DMS53 treated with DMSO at 0.1 percent for 48 hours (cell line): ENCODE measurements around the gene THOC2.
"Not testable (repeated sequence)": the region's sequence is repeated elsewhere in the genome, so short reads cannot be mapped to it uniquely, and the experiment has no call there.

Source experiments
- DNase-seq: peaks from one replicate; lab custom pipeline; 2025; ENCODE audit not compliant: unreplicated experiment; lab: John Stamatoyannopoulos, UW

Gene THOC2

DNA sequence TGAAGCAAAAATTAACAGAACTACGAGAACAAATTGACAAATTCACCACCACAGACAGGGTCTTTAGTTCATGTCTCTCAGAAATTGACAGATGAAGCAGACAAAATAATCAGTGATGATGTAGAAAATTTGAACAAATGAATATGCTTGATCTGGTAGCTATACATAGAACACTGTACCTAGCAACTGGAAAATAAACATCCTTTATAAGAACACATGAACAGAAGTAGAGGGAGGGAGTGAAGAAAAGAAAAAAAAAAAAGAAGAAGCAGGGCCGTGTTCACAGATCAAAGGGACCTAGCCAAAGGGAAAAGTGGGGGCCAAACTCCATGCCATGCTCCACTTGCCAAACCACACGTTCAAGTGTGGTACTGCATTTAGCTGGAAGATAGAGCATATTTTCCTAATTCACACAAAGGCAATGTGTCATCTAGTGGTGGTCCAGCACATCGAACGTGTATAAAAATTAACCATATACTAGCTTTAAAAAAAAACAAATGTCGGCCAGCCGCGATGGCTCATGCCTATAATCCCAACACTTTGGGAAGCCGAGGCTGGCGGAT lies 5.6 kb upstream of the THOC2 start:
- DNase-seq: no peak

DNA sequence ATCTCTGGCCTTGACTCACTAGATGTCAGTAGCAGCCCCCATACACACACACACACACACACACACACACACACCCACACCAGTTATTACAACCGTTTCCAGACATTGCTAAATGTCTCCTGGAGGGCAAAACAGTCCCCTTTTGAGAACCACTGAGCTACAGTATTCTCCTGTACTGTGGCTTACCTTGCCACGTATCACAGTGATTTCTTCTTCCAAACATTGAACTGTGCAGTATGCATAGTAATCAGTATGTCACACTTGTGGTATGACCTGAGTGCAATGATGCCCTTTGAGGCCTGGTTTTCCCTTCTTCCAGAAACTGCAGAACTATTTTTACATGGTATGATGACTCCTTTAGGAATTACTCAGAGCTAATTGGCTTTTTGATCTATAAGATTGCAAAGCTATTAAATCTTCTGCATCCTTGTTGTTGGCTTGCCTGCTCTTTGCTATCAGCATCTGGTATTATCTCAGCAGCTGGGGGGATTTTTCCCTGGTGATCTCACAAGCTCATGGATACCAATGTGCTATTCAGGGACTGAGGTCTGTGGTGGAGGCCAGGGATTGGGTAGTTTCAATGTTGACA lies 3.6 kb upstream of the THOC2 start:
- no peak for DNase-seq

DNA sequence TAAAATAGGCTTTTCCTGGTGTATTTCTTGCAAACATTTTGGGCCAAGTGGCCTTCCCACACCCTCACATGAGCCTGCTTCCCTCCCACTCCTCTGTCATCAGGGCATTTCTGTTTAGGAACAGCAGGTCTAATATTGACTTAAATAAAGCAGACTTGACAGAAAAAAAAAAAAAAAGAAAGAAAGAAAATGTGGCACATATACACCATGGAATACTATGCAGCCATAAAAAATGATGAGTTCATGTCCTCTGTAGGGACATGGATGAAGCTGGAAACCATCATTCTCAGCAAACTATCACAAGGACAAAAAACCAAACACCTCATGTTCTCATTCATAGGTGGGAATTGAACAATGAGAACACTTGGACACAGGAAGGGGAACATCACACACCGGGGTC lies 2.3 kb upstream of the THOC2 start:
- DNase-seq: not testable (repeated sequence)

DNA sequence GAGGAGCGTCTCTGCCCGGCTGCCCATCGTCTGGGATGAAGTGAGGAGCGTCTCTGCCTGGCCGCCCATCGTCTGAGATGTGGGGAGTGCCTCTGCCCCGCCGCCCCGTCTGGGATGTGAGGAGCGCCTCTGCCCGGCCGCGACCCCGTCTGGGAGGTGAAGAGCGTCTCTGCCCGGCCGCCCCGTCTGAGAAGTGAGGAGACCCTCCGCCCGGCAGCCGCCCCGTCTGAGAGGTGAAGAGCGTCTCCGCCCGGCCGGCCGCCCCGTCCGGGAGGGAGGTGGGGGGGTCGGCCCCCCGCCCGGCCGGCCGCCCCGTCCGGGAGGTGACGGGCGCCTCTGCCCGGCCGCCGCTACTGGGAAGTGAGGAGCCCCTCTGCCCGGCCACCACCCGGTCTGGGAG lies 1.2 kb upstream of the THOC2 start:
- not testable (repeated sequence) for DNase-seq

DNA sequence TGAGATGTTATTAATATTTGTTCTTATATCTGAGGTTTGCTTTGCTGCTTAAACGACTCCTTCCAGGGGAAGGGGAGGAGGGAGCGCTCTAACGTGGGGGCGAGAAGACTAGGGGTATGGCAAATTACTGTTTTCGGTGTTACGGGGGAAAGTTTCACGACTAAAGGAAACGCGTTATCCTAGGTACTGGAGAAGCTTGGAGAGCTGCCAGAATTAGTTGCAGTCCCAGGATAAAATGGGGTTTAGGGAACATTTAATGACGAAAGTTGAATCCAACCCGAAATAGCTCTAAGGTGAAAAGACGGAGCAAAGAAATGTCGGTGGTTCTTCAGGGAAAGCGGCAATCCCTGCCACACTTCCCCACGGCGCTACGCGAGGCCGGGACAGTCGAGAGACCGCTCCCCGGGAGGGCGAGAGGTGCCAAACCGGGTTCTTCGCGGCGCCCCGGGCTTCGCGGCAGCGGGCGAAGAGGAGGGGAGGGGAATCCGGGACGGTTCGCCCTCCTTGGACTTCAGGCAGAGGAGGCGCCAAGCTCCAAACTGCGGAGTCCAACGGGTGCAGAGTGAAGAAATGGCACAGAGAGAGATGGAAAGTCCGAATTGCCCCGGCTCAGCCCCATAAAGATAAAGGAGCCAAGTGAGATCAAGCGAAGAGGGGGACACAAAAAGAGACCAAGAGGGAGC lies 724 bp downstream of the THOC2 start:
- no peak for DNase-seq

DNA sequence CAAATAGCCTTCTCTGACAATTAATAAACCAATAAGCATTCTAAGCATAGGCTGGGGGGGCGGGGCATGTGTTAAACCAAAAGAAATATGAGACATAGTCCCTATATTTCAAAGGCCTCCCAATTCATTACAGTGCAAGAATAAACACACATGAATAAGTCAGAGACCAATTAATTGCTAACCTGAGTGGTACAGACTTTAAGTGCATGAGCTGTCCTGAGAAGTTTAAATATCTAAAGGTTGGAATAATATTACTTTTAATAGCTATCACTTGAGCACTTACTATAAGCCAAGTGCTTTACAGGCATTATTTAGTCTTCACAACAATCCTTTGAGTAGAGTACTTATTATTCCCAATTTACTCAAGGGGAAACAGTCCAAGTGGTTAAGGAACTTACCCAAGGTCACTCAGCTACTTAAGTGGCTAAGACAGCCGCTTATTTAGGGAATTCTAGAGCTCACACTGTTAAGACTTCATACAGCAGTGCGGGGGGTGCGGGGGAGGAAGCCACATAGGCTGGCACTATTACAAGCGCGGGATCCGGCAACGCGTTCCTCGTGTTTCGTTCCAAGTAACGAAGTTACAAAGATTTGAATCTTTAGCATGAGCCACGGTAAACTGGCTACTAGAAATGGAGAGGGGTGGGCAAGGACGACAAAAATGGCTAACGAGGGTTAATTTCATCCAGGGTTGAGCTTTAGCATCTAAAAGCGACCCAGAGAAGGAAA lies 1.4 kb downstream of the THOC2 start:
- DNase-seq: no peak

DNA sequence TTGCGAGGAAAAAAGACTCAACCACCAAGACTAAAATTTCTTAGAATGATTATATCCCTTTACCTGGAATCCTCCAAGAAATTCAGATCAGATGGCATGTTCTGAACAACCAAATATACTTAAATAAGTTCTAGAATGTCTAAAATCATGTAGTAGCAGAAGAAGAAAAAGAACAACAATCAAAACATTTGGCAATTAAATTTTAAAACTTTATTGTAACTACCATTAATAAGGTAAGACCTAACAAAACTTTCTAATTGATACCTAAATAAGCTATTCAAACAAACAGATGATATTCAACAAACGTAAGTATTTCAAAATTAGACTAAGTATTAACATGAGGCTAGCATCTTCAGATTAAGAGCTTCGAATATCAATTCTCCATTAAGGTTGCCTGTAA lies 4.3 kb downstream of the THOC2 start:
- no peak for DNase-seq

DNA sequence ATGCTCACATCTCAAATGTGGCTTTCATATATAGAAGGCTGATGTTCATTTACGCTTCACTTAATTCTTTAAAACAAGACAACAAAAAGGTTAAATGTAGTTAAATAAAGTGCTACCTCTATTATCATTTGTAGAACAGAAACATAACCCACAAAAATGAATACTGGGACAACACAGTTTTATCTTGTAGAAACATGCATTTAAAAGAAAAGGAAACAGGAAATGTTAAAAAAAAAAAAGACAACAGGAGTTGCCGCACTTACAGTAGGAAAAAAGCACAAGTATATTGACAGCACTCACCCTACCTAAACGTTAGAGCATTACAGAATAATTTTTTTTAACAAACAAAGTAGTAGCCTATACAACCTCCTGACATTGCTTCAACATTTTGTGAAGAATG lies 4.8 kb downstream of the THOC2 start:
- no peak for DNase-seq

DNA sequence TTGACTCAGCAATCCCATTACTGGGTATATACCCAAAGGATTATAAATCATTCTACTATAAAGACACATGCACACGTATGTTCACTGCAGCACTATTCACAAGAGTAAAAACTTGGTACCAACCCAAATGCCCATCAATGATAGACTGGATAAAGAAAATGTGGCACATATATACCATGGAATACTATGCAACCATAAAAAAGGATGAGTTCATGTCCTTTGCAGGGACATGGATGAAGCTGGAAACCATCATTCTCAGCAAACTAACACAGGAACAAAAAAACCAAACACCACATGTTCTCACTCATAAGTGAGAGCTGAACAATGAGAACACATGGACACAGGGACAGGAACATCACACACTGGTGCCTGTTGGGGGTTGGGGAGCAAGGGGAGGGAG lies 10.7 kb downstream of the THOC2 start:
- not testable (repeated sequence) for DNase-seq

DNA sequence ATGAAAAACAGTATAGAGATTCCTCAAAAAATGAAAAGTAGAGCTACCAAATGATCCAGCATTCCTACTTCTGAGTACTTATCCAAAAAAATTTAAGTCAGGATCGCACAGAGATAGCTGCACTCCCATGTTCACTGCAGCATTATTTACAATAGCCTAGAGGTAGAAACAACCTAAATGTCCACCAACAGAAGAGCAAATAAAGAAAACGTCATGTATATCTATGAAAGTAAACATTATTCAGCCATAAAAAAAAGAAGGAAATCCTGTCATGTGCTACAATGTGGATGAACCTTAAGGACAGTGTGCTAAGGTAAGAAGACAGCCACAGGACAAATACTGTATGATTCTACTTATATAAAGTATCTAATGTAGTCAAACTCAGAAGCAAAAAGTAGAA lies 12.4 kb downstream of the THOC2 start:
- peak; percentile 59 for DNase-seq

DNA sequence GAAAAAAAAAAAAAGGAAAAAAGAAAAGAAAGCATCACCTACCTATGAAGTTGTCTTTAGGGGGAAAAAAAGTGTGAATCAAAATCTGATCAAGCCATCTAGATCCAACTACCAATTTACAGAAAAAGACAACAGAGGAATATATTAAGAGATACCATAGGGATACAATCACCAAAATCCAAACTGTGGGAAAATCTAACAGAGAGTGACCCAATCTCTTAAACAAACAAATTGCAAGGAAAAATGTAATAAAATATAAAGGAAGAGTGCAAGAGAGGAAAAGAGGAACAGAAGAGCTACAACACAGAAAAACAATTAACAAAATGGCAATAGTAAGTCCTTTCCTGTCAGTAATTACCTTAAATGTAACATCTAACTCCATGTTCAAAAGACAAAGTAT lies 19.0 kb downstream of the THOC2 start:
- DNase-seq: no peak

DNA sequence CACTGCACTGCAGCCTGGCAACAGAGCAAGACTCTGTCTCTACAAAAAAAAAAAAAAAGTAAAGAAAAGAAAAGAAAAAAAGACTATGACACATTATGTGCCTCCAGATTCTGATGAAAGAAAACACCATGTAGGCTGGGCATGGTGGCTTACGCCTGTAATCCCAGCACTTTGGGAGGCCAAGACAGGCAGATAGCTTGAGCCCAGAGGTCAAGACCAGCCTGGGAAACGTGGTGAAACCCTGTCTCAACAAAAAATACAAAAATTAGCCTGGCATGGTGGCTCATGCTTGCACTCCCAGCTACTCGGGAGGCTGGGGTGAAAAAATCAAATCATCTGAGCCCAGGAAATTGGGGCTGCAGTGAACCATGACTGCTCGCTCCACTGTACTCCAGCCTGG lies 19.4 kb downstream of the THOC2 start:
- no peak for DNase-seq

DNA sequence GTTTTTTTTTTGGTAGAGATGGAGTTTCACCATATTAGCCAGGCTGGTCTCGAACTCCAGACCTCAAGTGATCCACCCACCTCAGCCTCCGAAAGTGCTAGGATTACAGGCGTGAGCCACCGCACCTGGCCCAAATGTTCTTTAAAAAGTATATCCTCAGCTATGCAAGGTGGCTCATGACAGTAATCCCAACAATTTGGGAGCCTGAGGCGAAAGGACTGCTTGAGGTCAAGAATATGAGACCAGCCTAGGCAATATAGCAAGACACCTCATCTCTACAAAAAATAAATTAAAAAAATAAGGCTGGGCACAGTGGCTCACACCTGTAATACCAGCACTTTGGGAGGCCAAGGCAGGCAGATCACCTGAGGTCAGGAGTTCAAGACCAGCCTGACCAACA lies 21.7 kb downstream of the THOC2 start:
- DNase-seq: not testable (repeated sequence)

DNA sequence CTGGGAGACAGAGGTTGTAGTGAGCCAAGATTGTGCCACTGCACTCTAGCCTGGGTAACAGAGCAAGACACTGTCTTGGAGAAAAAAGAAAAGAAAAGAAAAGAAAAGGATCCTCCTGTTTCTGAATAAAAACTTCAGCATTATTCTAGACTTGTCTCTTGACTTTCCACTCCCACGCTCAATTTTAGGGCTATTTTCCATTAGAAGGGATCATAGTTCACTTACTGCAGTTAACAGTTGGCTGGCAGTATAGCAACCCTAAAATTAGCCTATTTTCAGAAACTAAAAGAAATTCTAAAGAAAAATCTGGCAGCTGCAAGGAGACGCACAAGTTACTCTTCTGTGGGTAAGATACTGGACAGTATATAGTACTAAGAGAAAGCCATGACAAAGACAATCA lies 28.1 kb downstream of the THOC2 start:
- no peak for DNase-seq

DNA sequence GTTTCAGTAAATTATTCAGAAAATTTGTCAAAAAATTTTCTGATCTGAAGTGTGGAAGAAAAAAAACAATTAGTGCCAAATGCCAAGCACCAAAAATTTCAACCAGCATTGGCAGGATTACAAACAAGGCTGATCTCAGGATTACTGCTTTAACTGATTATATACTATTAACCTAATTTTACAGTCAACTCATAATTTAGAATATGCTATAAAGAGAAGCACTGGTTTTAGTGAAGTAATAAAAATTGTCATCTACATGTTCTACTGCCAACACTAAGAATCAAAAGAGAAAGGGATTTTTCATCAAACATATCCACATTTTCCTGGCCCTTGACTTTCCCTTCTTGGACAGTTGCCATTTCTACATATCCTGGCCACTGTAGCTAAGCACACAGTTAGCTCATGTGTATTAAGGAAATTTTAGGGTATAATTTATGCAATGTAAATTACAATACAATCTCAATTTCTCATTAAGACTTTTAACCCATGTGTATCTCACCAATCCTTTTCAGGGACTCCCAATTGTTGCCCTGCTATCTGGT lies 33.8 kb downstream of the THOC2 start:
- DNase-seq: no peak

DNA sequence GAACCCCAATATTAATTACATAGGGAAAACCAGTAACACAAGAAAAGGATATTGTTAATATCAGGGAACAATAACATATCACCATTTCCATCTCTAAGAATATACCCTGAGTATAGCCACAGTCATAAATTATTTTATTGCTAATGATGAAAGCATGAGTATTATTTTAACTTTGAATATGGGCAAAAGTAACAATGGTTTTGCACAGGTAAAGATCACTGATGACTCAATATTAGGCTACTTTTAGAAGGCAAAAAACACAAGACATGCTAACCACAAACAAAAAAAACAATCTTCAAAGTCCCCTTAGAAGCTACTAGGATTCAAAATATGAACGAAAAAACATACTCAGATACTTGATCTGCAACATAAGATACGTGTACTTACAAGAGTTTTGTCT lies 36.5 kb downstream of the THOC2 start:
- DNase-seq: no peak

DNA sequence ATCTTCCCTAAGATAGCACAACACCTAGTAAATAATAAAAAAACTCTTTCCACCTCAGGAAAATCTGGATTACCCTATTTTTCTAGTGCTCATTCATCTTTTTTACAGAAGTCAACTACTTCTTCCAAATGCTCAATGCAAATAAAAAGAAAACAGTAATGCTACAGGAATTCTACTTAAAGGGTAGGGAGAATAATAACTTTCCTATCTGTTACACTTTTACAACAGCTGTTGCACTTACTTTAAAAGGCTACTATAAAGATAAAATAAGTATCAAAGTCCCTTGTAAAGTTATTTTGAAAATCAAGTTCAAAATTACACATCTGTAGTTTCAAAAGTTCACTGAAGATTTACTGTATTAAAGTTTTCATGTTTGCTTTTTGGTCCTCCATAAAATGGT lies 37.6 kb downstream of the THOC2 start:
- no peak for DNase-seq

DNA sequence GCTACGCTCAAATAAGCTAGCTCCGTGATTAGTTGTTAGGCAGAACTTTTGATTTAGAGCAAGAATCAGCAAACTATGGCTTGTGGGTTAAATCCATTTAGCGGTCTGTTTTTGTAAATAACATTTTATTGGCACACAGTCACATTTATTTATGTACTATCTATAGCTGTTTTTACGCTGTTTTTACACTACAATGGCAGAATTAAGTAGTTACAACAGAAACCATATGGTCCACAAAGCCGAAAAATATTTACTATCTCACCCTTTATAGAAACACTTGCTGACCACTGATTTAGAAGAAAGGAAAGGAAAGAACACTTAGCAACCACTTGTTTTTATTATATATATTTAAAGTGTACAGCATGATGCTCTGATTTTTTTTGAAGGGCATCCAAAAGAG lies 41.1 kb downstream of the THOC2 start:
- no peak for DNase-seq

DNA sequence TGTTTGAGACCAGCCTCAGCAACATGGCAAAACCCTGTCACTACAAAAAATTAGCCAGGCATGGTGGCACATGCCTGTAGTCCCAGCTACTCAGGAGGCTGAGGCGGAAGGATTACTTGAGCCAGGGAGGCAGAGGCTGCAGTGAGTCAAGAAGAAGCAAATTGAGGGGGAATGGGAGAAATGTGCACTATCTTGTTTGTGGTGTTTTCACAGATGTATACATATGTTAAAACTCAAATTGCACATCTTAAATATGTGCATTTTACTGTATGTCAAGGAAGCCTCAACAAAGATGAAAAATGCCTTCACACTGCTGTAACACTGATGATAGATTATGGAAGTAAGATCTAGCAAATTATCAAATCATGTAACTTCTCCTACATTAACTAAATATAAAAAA lies 44.3 kb downstream of the THOC2 start:
- no peak for DNase-seq

DNA sequence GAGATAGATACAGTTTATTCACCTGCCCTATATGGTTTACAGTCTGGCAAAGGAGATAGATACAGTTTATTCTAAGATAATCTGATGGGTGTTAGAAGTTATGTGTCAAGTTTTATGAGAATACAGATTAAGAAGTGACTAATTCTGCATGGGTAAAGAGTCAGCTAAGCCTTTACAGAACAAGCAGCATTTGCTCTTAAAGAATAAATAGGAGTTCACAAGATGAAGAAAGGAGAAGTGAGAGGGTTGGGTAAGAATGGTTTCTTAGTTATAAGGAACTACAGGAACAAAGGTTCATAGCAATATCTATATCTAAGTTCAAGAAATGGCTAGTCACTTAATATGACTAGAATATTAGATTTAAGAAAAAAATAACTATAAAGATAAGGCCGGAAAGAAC lies 47.6 kb downstream of the THOC2 start:
- DNase-seq: no peak

DNA sequence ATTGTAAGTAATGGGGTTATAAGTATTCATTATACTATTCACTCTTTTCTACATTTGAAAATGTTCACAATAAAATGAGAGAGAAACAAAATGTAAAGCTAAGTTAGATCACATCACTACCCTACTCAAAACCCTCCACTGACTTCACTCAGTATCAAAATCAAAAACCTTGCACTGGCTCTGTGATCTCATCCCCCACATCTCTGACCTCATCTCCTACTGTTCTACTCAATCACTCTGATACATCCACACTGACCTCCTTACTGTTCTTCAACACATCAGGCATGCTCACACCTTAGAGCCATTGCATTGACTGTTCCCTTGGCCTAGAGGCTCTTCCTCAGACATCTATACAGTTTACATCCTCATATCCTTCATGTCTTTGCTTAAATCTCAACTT lies 50.7 kb downstream of the THOC2 start:
- DNase-seq: no peak
